8988T (cell line): Measurements from ENCODE around the gene HPX.
A peak's percentile ranks its signal among the peaks of the same experiment; 100 is the strongest.

Experiments
- DNase-seq: peaks from one replicate; pipeline ENCODE4 v3.0.0; 2011

The HPX gene

GRCh38 chr11:6458352-6459098 lies 17.7 kb upstream of the HPX start:
- no peak for DNase-seq

DNA sequence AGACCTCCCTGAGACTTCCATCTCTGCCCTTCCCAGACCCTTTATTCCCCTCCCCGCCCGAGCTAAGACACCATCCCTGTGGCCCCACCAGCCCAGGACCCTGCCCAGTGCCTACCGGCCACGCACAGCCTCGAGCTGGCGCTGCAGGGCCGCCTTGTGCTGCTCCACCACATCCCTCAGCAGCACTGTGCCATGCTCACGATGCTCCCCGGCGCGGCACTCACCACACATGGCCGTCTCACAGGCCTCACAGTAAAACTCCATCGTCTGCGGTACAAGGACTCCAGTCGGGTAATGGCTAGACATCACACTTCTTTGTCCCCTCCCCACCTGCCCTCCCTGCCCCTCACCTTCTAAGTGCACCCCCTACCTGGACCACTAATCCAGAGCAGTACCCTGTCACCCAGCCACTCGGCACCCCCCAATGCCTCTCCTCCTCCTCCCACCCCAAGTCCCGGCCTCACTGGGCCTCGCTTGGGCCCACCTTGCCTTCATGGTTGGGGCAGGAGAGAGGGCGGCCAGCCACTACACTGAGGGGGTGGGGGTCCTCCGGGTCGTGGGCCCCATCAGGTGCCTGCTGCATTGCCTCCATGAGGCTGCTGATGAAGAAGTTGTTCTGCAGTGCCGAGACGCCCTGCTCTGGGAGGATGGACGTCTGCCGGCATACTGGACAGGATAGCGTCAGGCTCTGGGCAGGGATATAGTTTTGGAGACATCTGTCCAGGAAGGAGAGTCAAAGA lies 17.0 kb upstream of the HPX start:
- no peak for DNase-seq

- no peak for DNase-seq
Observed at GRCh38 chr11:6456361-6457073, 15.7 kb upstream of the HPX start.

DNA sequence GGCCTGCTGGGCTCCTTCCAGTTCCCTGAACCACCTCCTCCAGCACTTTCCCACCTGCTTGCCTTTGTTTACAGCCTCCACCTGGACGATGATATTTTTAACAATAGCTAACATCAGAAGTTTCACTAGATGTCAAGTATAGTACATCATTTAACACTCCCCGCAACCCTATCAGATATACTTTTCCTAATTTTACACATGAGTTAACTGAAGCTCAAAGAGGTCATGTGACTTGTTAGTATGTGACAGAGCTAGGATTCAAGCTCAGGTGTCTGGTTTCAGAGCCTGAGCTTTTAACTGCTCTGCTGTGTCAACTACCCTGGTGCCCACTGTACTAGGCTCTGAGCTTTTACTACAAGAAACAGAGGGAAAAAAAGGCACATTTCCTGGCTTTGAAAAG lies 14.3 kb upstream of the HPX start:
- no peak for DNase-seq

- no peak for DNase-seq
Observed at GRCh38 chr11:6453152-6453551, 12.4 kb upstream of the HPX start.

GRCh38 chr11:6452219-6452618 lies 11.4 kb upstream of the HPX start:
- no peak for DNase-seq

- DNase-seq = no peak
Observed at GRCh38 chr11:6448574-6448973, 7.8 kb upstream of the HPX start.

GRCh38 chr11:6443269-6444003 lies 2.6 kb upstream of the HPX start:
- DNase-seq = peak; percentile 84

DNA sequence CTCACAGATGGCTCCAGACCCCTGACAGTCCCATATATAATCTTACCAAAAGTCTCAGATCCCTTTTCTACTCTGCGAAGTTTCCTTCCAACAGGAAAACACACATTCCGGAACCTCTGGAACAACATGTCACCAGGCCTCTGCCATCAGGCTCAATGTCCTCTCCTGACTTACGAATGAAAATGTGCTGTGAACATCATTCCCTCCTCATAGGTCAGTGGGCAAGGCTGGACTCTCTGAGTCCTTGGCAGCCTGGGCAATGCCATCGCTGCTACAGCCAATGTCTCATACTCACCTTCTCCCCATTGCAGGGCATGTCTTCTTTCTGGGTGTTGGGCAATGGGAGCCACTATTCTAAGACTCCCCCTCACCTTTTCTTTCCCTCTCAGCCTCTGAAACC lies 1.7 kb upstream of the HPX start:
- no peak for DNase-seq

GRCh38 chr11:6438979-6439571 lies 1.7 kb downstream of the HPX start:
- peak; percentile 62 for DNase-seq

DNA sequence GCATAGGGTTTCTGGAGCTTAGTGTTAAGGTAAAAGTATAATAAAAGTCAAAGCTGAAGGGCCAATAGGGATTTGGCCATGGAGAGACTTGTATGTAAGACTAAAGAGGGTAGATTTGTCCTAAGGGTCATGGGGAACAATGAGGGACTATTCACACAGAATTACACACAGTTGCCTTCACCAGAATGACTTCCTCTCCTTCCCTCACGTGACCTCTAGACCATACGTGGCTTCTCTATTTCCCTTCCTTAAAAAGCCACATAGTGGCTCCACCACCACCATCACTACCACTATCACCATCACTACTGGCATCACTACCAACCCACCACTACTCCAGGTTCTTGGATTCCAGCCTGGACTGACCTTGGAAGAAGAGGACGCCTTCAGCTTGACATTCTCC lies 2.8 kb downstream of the HPX start:
- DNase-seq = no peak

DNA sequence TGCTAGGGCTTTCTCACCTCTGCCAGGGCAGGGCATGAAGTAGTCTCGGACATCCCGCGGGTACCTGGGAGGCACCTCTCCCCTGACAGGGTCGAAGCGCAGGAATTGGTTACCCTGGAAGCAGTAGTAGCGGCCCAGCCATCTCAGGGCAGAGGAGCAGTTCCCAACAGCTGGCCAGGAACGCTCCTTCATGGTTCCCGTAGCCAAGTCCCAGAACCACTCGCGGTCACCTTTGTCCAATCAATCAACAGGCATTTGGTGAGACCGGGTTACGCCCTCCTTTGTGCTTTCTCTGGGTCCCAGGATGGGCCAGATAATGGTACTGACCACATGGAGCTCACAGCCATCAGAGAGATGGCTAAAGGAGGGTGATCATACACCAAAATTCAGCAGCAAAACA lies 3.4 kb downstream of the HPX start:
- DNase-seq = no peak

- no peak for DNase-seq
Observed at GRCh38 chr11:6433998-6434660, 6.7 kb downstream of the HPX start.

GRCh38 chr11:6431861-6432260 lies 8.9 kb downstream of the HPX start:
- peak; percentile 61 for DNase-seq

- no peak for DNase-seq
Observed at GRCh38 chr11:6427516-6427915, 13.3 kb downstream of the HPX start.

GRCh38 chr11:6420677-6421076 lies 20.1 kb downstream of the HPX start:
- DNase-seq = no peak

GRCh38 chr11:6419009-6419631 lies 21.7 kb downstream of the HPX start, which contains the start of gene APBB1:
Gene APBB1, minus strand, starts transcription at chr11:6419094. Its CDS starts 7,747 bp downstream, at chr11:6411347.
- DNase-seq = peak; percentile 84

DNA sequence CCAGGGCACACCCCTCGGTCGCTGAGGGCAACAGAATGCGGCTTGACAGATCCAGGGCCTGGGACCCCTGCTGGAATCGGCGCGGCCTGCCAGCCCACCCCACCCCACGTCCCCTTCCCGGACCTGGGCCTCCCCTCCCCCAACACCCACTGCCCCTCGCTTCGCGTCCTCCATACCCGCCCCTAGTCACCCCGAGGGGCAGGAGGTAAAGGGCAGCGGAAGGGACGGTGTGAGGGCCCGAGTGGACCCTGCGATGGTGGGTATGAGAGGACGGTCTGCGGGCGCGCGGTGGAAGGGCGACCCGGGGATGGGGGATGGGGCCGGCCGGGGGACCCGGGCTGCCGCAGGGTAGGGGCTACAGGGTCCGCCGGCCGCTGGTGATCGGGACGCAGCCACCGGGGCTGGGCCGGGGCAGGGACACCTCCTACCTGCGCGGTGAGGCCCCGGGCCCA lies 22.2 kb downstream of the HPX start:
- no peak for DNase-seq

DNA sequence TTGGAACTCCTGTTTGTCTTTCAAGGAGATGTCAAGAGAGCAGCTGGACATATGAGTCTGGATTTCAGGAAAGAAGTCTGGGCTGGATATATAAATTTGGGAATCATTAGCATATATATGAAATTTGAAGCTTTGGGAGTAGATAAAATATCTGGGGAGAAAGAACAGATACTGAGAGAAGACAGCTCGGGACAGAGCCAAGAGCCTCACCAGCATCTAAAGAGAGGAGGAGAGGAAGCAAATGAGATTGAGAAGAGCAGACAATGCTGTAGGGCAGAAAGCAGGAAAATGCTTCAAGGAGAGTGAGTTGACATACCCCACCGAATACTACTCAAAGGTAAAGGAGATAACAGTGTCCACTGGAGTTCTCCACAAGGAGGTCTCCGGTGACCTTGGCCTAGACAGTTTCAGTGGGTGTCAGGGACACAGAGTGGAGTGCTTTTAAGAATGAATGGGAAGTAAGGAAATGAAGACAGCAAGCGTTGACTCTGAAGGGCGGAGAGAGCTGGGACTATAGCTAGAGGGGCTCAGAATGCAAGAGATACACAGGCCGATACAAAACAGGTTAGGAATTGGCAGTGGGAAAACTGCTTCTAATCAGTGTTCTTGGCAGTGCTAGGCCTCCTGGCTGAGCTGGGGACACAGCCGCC lies 22.8 kb downstream of the HPX start:
- DNase-seq = no peak

DNA sequence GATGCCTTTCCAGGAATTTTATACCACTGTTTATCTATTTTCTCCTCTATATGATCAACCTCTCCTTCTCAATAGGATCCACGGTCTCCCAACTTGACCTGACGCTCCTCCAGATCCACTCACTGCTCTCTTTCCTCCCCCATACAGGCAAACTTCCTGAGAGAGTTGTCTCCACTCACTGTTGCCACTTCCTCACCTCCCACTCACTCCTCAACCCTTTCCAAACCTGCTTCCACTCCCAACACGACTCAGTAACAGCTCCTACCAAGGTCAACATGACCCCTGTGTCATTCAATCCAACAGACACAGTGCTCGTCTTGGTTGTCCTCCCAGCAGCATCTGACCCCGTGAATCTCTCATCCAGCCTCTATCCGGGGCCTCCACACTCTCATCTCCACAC lies 25.0 kb downstream of the HPX start:
- no peak for DNase-seq

GRCh38 chr11:6414874-6415328 lies 25.9 kb downstream of the HPX start:
- DNase-seq = no peak
